EL (cell line): Measurements from ENCODE around the gene MRPL43.

ENCODE experiments used
- DNase-seq: peaks from one replicate; pipeline ENCODE4 v3.0.0-alpha.2; 2016

The MRPL43 gene

DNA sequence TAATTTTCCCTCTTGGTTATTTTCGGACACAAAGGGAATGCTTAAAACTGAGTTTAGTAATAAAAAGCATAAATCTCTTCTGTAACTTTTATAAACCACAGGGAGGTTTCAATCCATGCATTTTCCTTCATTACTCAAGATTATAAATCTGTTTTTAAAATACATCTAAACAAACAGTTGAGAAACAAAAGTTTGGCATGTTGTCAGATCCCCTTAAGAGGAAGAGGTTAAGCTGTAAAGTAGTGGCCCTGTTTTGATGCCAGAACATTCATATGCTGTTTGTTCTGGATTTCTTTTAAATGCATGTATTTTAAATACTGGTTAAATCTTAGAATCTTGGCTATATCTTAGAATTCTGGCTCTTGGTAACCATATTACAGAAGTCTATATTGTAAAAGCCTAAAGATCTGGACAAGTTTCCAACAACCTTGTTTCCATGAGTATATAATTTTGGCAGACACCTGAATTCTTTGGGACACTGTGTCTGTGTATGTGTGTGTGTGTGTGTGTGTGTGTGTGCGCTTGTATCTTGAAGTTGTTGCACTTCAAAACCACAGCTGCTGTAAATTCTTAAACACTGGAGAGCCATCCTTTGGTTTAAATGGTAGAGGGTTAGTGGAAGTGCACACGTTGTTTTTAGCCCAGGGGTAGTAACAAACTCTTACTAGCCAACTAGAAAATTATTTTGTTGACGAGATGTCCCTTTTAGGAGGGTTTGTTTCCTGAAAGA is 24.8 kb downstream of the MRPL43 start:
- DNase-seq, result no peak

- no peak for DNase-seq
These were observed 27.0 kb downstream of the MRPL43 start for GRCh38 chr10:100960251-100960650.

DNA sequence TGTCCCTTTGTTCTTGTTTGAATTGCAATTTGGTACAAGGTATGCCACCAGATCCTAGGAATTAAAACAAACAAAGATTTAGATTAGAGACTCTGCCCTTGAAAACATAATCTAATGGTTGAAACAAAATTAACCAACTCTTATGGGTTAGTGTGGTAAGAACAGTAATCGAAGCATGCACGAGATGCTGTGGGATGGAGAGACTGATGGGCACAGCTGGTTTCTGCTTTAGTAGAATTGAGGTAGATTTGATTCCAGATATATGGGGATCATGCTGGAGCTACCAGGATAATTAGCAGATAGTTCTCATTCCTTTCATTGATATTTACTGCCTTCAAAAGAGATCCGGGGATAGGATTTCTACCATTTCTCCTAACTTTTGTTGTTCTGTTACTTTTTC is 38.4 kb downstream of the MRPL43 start:
- DNase-seq, result no peak

DNA sequence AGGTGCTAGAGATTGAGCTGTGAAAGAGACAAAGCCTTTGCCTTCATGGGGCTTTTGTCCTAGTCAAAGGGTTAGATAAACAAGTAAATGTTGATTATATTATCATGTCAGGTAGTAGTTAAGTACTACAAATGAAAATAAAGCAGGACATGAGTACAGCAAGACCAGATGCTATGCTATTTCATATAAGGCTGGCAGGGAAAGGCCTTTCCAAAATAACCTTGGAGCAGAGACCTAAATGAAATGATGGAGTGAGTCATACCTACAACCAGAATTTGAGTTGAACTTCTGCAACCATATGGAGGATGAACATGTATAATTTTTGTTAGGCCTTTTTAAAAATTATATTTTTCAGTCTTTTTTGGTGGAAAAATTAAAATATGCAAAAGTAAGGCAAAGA is 41.5 kb downstream of the MRPL43 start:
- no peak for DNase-seq

DNA sequence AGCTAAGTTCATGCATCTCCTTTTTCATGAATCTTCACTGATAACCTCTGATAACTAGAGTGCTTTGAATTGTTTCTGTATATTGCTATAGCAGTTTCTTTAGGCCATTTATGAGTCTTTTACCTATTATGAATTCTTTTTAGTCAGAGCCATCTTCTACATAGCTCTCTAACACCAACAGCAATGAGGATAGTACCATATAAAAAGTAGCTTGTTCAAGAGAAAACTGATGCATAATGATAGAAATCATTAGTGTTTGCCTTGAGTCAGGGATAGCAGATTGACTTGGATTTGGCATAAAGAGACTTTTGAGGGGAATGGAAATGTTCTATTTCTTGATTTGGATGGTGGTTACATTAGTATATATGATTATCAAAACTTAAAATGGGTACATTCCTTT is 43.8 kb downstream of the MRPL43 start:
- no peak for DNase-seq

DNA sequence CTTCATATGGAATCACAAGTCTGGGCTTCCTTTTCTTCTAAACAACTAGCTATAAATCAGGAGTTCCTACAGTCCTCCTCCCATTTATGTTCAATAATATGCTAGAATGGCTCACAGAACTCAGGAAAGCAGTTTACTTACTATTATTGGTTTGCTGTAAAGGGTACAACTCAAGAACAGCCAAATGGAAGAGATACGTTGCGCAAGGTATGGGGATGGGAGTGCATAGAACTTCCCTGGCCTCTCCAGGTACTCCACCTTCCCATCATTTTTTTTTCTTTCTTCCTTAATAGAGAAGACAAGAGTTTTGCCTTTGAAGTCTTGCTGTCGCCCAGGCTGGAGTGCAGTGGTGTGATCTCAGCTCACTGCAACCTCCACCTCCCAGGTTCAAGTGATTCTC is 45.1 kb downstream of the MRPL43 start:
- DNase-seq, result no peak

DNA sequence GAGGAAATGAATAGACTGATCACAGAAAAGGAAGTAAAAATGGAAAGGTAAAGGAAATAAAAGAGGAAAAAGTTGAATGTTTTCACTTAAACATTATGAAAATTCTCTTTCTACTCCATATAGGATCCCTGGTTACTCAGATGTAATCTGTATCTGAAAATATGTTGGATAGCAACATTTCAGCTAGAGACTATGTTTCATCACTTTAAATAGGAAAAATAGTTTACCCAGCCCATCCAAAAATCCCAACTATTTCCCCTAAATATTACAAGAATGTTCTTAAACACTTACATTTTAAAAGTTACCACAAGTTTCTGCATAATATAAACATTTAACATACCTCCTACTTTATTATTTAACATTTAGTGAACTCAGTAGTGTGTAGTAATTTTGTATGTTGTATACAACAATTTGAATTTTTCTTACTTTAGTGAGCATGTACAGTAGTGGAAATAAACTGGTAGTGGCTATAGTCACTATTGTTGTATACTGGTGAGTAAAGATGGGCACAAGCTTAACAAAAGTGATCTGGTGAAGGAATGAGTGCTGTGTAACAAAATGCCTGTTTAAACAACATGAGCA is 47.4 kb downstream of the MRPL43 start:
- DNase-seq, result peak; percentile 58
